ENCODE measurements around the gene SLC35F3. TPM values are rescaled to one million over a fixed set of nuclear protein-coding genes. Genes with fewer than 3 reads are reported as not detected.

Gene SLC35F3
- total RNA-seq, 1 donor from 2014 or later = 0.57 TPM

DNA sequence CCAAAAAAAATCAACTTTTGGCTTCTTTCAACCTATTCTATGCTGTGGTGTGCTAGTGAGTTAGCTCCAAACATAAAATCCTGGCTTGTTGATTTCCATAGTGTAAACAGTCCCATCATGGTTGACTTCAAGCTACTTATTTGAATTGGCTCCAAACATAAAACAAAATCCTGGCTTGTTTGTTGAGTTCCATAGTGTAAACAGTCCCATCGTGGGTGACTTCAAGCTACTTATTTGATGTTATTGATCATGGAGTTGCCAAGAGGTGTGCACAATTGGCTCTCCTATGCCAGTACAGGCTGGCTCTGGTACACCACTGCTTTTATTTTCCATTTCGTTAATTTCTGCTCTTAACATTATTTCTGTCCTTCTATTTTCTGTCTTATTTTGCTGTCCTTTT lies 466.9 kb downstream of the SLC35F3 start:
- H3K27me3 ChIP-seq (ENCODE audit: insufficient read depth, low read length) = peaks cover 3% of the 10 kb centered on the region
- H3K4me3 Mint-ChIP-seq (ENCODE audit: unreplicated experiment) = no peak overlapping the region

DNA sequence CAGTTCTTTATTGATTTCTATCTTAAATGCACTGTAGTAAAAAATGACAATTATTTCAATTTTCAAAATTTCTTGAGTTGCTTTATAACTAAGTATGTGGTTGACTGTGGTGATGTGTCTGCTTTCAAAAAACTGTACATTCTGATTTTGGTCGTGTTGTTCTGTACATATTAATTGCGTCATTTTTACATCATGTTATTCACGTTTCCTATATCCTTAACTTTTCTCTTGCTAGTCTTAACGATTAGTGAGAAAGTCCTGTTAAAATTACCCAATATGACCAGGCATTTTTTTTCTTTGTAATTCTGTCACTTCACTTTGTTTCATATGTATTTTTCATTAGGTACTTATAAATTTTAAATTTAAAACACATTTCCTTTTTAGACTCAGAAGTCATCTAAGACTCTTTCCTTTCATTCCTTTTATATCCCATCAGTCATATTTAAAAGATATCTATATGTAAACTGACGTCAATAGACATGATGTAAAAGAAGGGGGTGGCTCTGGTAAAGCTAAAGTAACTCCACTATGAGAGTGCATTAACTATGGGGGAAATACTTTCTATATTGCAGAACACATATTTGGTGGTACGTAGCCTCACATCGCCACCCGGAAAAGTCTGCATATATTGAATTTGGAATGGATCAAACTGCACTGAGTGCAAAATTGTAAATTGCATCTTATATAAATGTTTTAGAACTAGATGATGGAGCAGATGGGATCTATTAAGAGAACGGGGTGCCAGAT lies 467.7 kb downstream of the SLC35F3 start:
- H3K27ac Mint-ChIP-seq (ENCODE audit: unreplicated experiment) = peak overlapping the region; percentile 99
- H3K79me2 ChIP-seq (ENCODE audit: insufficient read depth, low read length) = peaks cover 28% of the 10 kb centered on the region
- peaks cover 11% of the 10 kb centered on the region for H3K4me1 ChIP-seq (ENCODE audit: insufficient read depth, low read length)
- H3K9me3 Mint-ChIP-seq (ENCODE audit: unreplicated experiment) = no peaks in the 10 kb centered on the region
- peaks cover 3% of the 10 kb centered on the region for H3K36me3 Mint-ChIP-seq (ENCODE audit: low read depth, unreplicated experiment)
- H3K27me3 ChIP-seq (ENCODE audit: insufficient read depth, low read length) = peaks cover 3% of the 10 kb centered on the region
- H4K20me1 ChIP-seq (ENCODE audit: insufficient read depth, low read length) = no peaks in the 10 kb centered on the region
- peaks cover 11% of the 10 kb centered on the region for H3K36me3 ChIP-seq (ENCODE audit: insufficient read depth, low read length)
- TF ChIP-seq, protein P1, sequence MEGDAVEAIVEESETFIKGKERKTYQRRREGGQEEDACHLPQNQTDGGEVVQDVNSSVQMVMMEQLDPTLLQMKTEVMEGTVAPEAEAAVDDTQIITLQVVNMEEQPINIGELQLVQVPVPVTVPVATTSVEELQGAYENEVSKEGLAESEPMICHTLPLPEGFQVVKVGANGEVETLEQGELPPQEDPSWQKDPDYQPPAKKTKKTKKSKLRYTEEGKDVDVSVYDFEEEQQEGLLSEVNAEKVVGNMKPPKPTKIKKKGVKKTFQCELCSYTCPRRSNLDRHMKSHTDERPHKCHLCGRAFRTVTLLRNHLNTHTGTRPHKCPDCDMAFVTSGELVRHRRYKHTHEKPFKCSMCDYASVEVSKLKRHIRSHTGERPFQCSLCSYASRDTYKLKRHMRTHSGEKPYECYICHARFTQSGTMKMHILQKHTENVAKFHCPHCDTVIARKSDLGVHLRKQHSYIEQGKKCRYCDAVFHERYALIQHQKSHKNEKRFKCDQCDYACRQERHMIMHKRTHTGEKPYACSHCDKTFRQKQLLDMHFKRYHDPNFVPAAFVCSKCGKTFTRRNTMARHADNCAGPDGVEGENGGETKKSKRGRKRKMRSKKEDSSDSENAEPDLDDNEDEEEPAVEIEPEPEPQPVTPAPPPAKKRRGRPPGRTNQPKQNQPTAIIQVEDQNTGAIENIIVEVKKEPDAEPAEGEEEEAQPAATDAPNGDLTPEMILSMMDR (IDR thresholded peaks at IDR 0.05; ENCODE audit: insufficient read depth, low read depth, low read length) = no peak
- TF ChIP-seq EZH2 (IDR thresholded peaks at IDR 0.05; ENCODE audit: insufficient read depth, low read length) = no peak
- H2AFZ ChIP-seq (ENCODE audit: low read depth, low read length) = no peak overlapping the region
- FAIRE-seq (no peak), DNase-seq (ENCODE audit: low read depth) (no peak)
- H3K4me1 Mint-ChIP-seq (ENCODE audit: low read depth, unreplicated experiment) = peaks cover 9% of the 10 kb centered on the region
- peak overlapping the region; percentile 95 for H3K4me2 ChIP-seq (ENCODE audit: low read length)
- H3K4me3 ChIP-seq (ENCODE audit: insufficient read depth, low read depth, low read length) = peak overlapping the region; percentile 97
- peak overlapping the region; percentile 95 for H3K27ac ChIP-seq (ENCODE audit: low read depth, low read length)
- H3K9me3 ChIP-seq (ENCODE audit: insufficient read depth, low read depth, low read length) = no peaks in the 10 kb centered on the region
- peaks cover 3% of the 10 kb centered on the region for H3K27me3 Mint-ChIP-seq (ENCODE audit: low read depth, unreplicated experiment)
- H3K4me3 Mint-ChIP-seq (ENCODE audit: unreplicated experiment) = peak overlapping the region; percentile 95
- peak overlapping the region; percentile 98 for H3K9ac ChIP-seq (ENCODE audit: low read length)

More for the DNA sequence above, 466.9 kb downstream of the SLC35F3 start:
- Mint-ChIP-seq H3K27ac (ENCODE audit: unreplicated experiment) (peak overlapping the region; percentile 56), H3K9me3 (ENCODE audit: unreplicated experiment) (no peaks in the 10 kb centered on the region), H3K4me1 (ENCODE audit: low read depth, unreplicated experiment) (peaks cover 9% of the 10 kb centered on the region), H3K36me3 (ENCODE audit: low read depth, unreplicated experiment) (peaks cover 3% of the 10 kb centered on the region), H3K27me3 (ENCODE audit: low read depth, unreplicated experiment) (peaks cover 3% of the 10 kb centered on the region)
- TF ChIP-seq, protein P1 (IDR thresholded peaks at IDR 0.05; ENCODE audit: insufficient read depth, low read depth, low read length) = no peak
- TF ChIP-seq EZH2 (IDR thresholded peaks at IDR 0.05; ENCODE audit: insufficient read depth, low read length) = no peak
- Histone ChIP-seq H3K79me2 (ENCODE audit: insufficient read depth, low read length) (peaks cover 25% of the 10 kb centered on the region), H3K27ac (ENCODE audit: low read depth, low read length) (no peak overlapping the region), H3K4me1 (ENCODE audit: insufficient read depth, low read length) (peaks cover 11% of the 10 kb centered on the region), H3K4me3 (ENCODE audit: insufficient read depth, low read depth, low read length) (no peak overlapping the region), H3K9me3 (ENCODE audit: insufficient read depth, low read depth, low read length) (no peaks in the 10 kb centered on the region), H4K20me1 (ENCODE audit: insufficient read depth, low read length) (no peaks in the 10 kb centered on the region), H3K4me2 (ENCODE audit: low read length) (no peak overlapping the region), H3K9ac (ENCODE audit: low read length) (no peak overlapping the region), H2AFZ (ENCODE audit: low read depth, low read length) (no peak overlapping the region), H3K36me3 (ENCODE audit: insufficient read depth, low read length) (peaks cover 7% of the 10 kb centered on the region)
- no peak for FAIRE-seq
- no peak for DNase-seq (ENCODE audit: low read depth)

Data from astrocyte (in vitro differentiated cells and primary cell).